ENCODE measurements around the gene PARP14.
A peak's percentile ranks its signal among the peaks of the same experiment; 100 is the strongest.
"Not testable (repeated sequence)": the region's sequence is repeated elsewhere in the genome, so short reads cannot be mapped to it uniquely, and the experiment has no call there.

Gene PARP14

DNA sequence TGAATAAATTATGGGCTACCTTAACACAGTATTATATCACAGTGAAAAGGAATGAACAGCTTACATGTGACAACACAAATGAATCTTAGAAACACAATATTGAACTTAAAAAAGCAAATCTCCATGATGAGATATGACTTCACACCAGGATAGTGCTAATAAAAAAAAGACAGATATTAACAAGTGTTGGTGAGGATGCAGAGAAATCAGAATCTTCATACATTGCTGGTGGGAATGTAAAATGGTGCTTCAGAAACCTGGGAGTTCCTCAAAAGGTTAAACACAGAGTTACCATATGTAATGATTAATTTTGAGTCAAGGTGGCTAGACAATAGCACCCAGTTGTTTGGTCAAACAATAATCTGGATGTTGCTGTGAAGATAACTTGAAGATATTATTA lies 61.6 kb downstream of the PARP14 start:
- H3K4me3 ChIP-seq (replicated peaks; ENCODE audit: low read depth, low read length) = no peak overlapping the region
- TF ChIP-seq, protein P1, sequence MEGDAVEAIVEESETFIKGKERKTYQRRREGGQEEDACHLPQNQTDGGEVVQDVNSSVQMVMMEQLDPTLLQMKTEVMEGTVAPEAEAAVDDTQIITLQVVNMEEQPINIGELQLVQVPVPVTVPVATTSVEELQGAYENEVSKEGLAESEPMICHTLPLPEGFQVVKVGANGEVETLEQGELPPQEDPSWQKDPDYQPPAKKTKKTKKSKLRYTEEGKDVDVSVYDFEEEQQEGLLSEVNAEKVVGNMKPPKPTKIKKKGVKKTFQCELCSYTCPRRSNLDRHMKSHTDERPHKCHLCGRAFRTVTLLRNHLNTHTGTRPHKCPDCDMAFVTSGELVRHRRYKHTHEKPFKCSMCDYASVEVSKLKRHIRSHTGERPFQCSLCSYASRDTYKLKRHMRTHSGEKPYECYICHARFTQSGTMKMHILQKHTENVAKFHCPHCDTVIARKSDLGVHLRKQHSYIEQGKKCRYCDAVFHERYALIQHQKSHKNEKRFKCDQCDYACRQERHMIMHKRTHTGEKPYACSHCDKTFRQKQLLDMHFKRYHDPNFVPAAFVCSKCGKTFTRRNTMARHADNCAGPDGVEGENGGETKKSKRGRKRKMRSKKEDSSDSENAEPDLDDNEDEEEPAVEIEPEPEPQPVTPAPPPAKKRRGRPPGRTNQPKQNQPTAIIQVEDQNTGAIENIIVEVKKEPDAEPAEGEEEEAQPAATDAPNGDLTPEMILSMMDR (IDR thresholded peaks at IDR 0.05; ENCODE audit: low read depth, low read length, missing control alignments) = no peak
- DNase-seq (ENCODE audit: extremely low read depth, low read depth) = no peak

DNA sequence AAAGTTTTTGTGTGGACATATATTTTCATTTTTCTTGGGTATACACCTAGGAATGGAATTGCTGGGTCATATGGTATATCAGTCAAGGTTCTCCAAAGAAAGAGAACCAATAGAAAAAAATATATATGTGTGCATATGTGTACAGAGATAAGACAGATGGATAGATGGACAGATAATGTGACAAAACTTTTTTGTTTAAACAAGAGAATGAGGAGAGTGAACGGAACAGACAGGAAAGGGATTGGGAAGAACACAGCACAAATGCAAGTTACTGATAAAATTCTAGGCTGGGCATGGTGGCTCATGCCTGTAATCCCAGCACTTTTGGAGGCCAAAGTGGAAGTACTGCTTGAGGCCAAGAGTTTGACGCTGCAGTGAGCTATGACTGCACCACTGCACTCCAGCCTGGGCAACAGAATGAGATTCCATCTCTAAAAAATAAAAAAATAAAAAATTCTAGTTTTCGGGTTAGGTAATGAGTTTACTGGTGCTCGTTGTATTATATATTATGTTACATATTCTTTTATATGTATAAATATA lies 63.0 kb downstream of the PARP14 start:
- no peak for DNase-seq (ENCODE audit: extremely low read depth, low read depth)
- TF ChIP-seq, protein P1 (IDR thresholded peaks at IDR 0.05; ENCODE audit: low read depth, low read length, missing control alignments) = no peak
- H3K4me3 ChIP-seq (replicated peaks; ENCODE audit: low read depth, low read length) = no peak overlapping the region

DNA sequence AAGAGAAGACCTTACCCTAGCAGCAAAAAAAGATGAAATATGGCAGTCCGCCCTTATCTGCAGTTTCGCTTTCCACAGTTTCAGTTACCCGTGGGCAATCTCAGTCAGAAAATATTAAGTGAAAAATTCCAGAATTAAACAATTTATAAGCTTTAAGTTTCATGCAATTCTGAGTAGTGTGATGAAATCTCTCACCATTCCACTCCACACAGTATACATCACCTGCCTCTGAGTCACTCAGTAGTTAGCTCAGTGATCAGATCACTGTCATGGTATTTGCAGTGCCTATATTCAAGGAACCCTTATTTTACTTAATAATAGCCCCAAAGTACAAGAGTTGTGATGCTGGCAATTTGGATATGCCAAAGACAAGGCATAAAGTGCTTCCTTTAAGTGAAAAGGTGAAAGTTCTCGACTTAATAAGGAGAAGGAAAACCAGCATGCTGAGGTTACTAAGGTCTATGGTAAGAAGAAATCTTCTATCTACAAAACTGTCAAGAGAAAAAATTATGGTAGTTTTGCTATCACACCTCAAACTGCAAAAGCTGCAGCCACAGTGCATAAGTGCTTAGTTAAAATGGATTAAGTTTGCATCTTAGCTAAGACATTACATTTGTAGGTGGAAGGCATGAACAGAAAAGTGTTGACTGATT lies 64.9 kb downstream of the PARP14 start:
- TF ChIP-seq, protein P1 (IDR thresholded peaks at IDR 0.05; ENCODE audit: low read depth, low read length, missing control alignments) = no peak
- no peak overlapping the region for H3K4me3 ChIP-seq (replicated peaks; ENCODE audit: low read depth, low read length)
- no peak for DNase-seq (ENCODE audit: extremely low read depth, low read depth)

DNA sequence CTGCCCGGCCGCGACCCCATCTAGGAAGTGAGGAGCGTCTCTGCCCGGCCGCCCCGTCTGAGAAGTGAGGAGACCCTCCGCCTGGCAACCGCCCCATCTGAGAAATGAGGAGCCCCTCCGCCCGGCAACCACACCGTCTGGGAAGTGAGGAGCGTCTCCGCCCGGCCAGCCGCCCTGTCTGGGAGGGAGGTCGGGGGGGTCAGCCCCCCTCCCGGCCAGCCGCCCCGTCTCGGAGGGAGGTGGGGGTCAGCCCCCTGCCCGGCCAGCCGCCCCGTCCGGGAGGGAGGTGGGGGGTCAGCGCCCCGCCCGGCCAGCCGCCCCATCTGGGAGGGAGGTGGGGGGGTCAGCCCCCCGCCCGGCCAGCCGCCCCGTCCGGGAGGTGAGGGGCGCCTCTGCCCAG lies 66.7 kb downstream of the PARP14 start:
- not testable (repeated sequence) for H3K4me3 ChIP-seq (replicated peaks; ENCODE audit: low read depth, low read length); DNase-seq (ENCODE audit: extremely low read depth, low read depth)

DNA sequence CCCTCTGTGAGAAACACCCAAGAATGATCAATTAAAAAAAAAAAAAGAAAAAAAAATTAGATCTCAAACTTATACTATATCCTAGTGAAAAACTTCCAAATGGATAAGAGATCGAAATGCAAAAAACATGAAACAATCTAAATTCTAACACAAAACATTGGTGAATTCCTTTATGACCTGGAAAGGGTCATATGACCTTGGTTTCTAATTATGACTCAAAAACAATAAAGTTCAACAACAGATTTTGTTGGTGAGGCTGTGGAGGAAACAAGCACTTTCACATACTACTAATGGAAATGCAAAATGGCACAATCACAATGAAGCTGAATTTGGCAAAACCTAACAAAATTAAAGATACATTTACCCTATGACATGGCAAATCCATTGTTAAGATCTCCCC lies 67.7 kb downstream of the PARP14 start:
- DNase-seq (ENCODE audit: extremely low read depth, low read depth) = no peak
- TF ChIP-seq, protein P1 (IDR thresholded peaks at IDR 0.05; ENCODE audit: low read depth, low read length, missing control alignments) = no peak
- no peak overlapping the region for H3K4me3 ChIP-seq (replicated peaks; ENCODE audit: low read depth, low read length)

DNA sequence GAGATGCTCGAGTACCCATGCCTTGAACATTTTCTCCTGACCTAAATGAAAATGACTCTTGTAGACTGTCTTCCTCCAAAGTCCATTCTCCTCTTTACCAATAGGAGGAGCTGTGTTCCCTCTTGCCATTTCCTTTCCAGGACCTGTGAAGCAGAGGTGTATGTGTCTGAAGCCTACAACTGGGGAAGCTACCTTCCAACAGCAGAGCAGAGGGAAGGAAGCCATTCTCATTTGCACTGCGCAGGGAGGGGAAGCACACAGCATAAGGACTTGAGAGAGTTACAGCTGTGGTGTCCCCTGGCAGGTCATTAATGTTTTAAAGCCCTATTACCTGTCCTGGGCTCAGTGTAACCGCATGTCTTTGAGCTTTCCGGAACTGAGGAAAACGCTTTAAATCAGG lies 74.3 kb downstream of the PARP14 start:
- no peak overlapping the region for H3K4me3 ChIP-seq (replicated peaks; ENCODE audit: low read depth, low read length)
- TF ChIP-seq, protein P1 (IDR thresholded peaks at IDR 0.05; ENCODE audit: low read depth, low read length, missing control alignments) = peak; percentile 76
- no peak for DNase-seq (ENCODE audit: extremely low read depth, low read depth)

DNA sequence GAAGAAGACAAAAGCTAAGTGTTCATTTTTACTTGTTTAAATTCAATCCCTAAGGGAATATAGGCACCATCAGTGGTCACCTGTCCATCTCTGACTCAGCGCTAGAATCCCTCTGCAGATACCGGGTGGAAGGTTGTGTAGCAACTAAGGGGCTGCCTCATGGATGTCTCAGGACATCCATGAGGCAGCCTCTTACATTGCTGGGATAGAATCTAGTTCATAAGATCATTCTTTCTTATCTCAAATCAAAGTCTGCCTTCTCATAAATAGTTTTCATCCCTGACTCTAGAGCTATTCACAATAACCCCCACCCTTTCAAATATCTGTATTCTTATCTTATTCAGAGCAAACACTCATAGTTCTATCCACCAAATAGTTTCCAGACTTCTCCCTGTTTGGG lies 74.9 kb downstream of the PARP14 start:
- TF ChIP-seq, protein P1 (IDR thresholded peaks at IDR 0.05; ENCODE audit: low read depth, low read length, missing control alignments) = no peak
- no peak for DNase-seq (ENCODE audit: extremely low read depth, low read depth)
- H3K4me3 ChIP-seq (replicated peaks; ENCODE audit: low read depth, low read length) = no peak overlapping the region
